Activated naive CD8-positive, alpha-beta T cell treated with anti-CD3 and anti-CD28 coated beads, Interleukin-2, amount 50 U/mL, for 24 hours (primary cell): ENCODE measurements around the gene CD79B.
"Not testable (repeated sequence)": the region's sequence is repeated elsewhere in the genome, so short reads cannot be mapped to it uniquely, and the experiment has no call there.

Experiments
- ATAC-seq: fragments of 150-1000 bp; cut with Tn5 transposase; one replicate; pipeline ENCODE4 v1.10.0; 2021
- DNase-seq: peaks from one replicate; pipeline ENCODE4 v3.0.0; 2021
- H3K27ac Mint-ChIP-seq: one replicate; pipeline ENCODE4 v1.8.0; 2021; ENCODE audit warnings: mild to moderate bottlenecking, mixed read lengths
- H3K27me3 Mint-ChIP-seq: one replicate; pipeline ENCODE4 v1.8.0; 2021; ENCODE audit warnings: mixed read lengths
- H3K36me3 Mint-ChIP-seq: one replicate; pipeline ENCODE4 v1.8.0; 2021; ENCODE audit warnings: low read depth, mixed read lengths
- H3K4me1 Mint-ChIP-seq: one replicate; pipeline ENCODE4 v1.8.0; 2021; ENCODE audit warnings: mixed read lengths
- H3K4me3 Mint-ChIP-seq: one replicate; pipeline ENCODE4 v1.8.0; 2021; ENCODE audit warnings: mild to moderate bottlenecking, moderate library complexity, mixed read lengths
- H3K9me3 Mint-ChIP-seq: one replicate; pipeline ENCODE4 v1.8.0; 2021; ENCODE audit warnings: mixed read lengths

Gene CD79B

GRCh38 chr17:63930951-63931575 is 1.1 kb downstream of the CD79B start:
- Mint-ChIP-seq H3K9me3 (no peaks in the 10 kb centered on the region), H3K4me3 (peak overlapping the region; percentile 92), H3K4me1 (peaks cover 29% of the 10 kb centered on the region), H3K27ac (peak overlapping the region; percentile 88), H3K27me3 (no peaks in the 10 kb centered on the region), H3K36me3 (peaks cover 2% of the 10 kb centered on the region)
- DNase-seq: peak; percentile 72
- ATAC-seq: peak; percentile 63

DNA sequence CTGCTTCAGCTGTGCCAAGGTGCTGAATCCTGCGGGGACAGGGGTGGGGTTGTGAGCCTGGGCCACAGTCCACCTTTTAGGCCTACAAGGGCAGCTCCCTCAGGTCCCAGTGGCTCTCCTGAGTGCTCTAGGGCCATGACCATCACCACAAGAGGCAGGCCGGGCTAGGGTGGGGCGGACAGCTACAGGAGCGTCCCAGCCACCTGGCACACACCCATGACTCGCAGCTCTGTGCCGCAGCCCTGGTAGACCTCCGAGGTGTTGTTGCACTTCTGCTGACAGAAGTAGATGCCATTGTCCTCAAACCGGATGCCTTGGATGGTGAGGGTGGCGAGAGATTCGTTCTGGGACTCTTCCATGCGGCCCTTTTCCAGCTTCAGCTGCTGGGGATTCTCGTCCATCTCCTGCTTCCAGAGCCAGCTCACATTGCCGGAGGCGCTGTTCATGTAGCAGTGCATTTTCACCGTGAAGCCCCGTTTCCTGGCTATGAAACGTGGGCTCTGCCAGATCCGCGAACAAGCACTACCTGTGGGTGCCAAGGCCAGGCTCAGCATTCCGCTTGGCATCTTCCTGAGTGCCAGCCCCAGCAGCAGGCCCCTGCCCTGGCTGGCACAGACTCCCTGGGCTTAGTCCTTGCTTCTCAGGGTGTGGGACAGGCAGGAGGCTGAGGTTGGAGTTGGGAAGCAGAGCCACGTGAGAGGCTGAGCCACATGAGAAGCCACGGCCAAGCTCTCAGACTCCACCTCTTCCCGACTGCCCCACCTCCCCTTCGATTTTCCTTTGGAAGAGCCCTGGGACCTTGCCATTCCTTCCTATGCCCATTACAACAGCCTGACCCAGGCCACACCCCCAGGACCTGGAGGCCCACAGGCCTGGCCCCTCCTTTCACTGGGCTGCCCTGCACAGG is 2.0 kb downstream of the CD79B start:
- ATAC-seq (no peak), DNase-seq (no peak)
- Mint-ChIP-seq H3K4me3 (peak overlapping the region; percentile 92), H3K4me1 (peaks cover 27% of the 10 kb centered on the region), H3K27ac (no peak overlapping the region), H3K27me3 (no peaks in the 10 kb centered on the region), H3K9me3 (no peaks in the 10 kb centered on the region), H3K36me3 (peaks cover 2% of the 10 kb centered on the region)

DNA sequence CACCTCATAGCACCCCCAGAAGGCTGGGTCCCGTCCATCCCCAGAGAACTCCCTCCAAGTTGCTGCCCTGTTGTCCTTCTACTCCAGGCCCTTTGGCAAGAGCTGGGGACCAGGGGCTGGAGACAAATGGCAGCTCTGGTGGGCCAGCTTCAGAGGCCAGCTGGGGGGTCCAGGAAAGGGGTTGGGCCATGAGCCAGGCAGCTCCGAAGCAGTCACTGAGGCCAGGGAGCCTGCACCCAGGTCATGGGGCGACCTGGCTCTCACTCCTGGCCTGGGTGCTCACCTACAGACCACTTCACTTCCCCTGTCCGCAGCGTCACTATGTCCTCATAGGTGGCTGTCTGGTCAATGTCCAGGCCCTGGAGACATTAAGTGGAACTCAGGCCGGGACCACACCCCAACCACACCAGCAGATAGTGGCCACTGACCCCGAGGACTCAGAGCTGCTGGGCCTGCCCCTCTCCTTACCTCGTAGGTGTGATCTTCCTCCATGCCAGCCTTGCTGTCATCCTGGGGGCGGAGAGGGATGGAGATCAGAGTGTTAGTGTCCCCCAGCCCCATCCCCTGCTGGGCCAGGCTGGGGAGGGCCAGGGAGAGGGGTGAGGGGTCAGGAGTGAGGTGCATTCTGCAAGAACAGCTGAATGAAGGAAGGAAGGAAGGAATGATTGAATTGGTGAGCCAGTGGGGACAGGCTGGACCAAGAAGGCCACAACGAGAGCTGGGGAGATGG is 3.0 kb downstream of the CD79B start:
- DNase-seq: no peak
- Mint-ChIP-seq H3K4me1 (peaks cover 27% of the 10 kb centered on the region), H3K4me3 (no peak overlapping the region), H3K9me3 (no peaks in the 10 kb centered on the region), H3K27me3 (no peaks in the 10 kb centered on the region), H3K36me3 (peaks cover 2% of the 10 kb centered on the region), H3K27ac (no peak overlapping the region)
- ATAC-seq: no peak

GRCh38 chr17:63928172-63928666 is 3.9 kb downstream of the CD79B start:
- Mint-ChIP-seq H3K4me3 (no peak overlapping the region), H3K36me3 (peaks cover 2% of the 10 kb centered on the region), H3K27ac (no peak overlapping the region), H3K9me3 (no peaks in the 10 kb centered on the region), H3K4me1 (peaks cover 25% of the 10 kb centered on the region), H3K27me3 (no peaks in the 10 kb centered on the region)
- no peak for DNase-seq
- ATAC-seq: no peak

GRCh38 chr17:63927464-63928171 is 4.5 kb downstream of the CD79B start:
- DNase-seq: no peak
- Mint-ChIP-seq H3K36me3 (peaks cover 2% of the 10 kb centered on the region), H3K27me3 (no peaks in the 10 kb centered on the region), H3K4me1 (peaks cover 20% of the 10 kb centered on the region), H3K27ac (no peak overlapping the region), H3K9me3 (no peaks in the 10 kb centered on the region), H3K4me3 (no peak overlapping the region)
- no peak for ATAC-seq

- Mint-ChIP-seq H3K4me1 (peaks cover 13% of the 10 kb centered on the region), H3K9me3 (no peaks in the 10 kb centered on the region), H3K36me3 (peaks cover 2% of the 10 kb centered on the region), H3K4me3 (no peak overlapping the region), H3K27me3 (no peaks in the 10 kb centered on the region), H3K27ac (no peak overlapping the region)
- DNase-seq: no peak
- no peak for ATAC-seq
Observed at GRCh38 chr17:63926164-63926563, 6.0 kb downstream of the CD79B start.

DNA sequence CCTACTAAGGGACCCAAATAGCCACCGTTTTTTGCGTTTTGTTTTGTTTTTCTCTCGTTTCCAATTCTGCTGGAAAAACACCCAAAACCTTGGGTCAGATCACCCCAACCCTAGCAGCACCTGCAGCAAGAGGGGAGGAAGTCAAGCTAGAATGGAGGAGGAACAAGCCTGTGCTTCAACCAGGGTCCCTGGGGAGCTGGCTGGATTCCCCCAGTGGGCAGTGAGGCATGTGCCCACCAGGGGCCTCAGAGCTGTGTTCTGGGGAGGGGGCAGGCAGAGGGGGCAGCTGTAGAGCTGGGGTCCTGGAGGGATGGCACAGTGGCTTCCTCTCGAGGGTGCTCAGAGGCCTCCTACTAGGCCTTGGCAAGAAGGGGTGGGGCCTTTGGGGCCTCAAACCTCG is 6.5 kb downstream of the CD79B start:
- H3K9me3 Mint-ChIP-seq: no peaks in the 10 kb centered on the region

GRCh38 chr17:63922402-63922801 is 9.7 kb downstream of the CD79B start:
- not testable (repeated sequence) for H3K4me3 Mint-ChIP-seq, H3K36me3 Mint-ChIP-seq, H3K9me3 Mint-ChIP-seq, H3K27me3 Mint-ChIP-seq, ATAC-seq, DNase-seq, H3K27ac Mint-ChIP-seq
- H3K4me1 Mint-ChIP-seq: peaks cover 18% of the 10 kb centered on the region

More for the DNA sequence above, 6.5 kb downstream of the CD79B start:
- no peak overlapping the region for H3K4me3 Mint-ChIP-seq
- DNase-seq: no peak
- H3K27ac Mint-ChIP-seq: peak overlapping the region; percentile 35
- peaks cover 2% of the 10 kb centered on the region for H3K36me3 Mint-ChIP-seq
- no peak for ATAC-seq
- H3K27me3 Mint-ChIP-seq: no peaks in the 10 kb centered on the region
- H3K4me1 Mint-ChIP-seq: peaks cover 10% of the 10 kb centered on the region

GRCh38 chr17:63920779-63921178 is 11.4 kb downstream of the CD79B start:
- H3K4me1 Mint-ChIP-seq: peaks cover 18% of the 10 kb centered on the region
- ATAC-seq, H3K36me3 Mint-ChIP-seq, H3K27me3 Mint-ChIP-seq, H3K4me3 Mint-ChIP-seq, H3K9me3 Mint-ChIP-seq, DNase-seq, H3K27ac Mint-ChIP-seq: not testable (repeated sequence)

GRCh38 chr17:63920050-63920449 is 12.1 kb downstream of the CD79B start:
- ATAC-seq, H3K27me3 Mint-ChIP-seq, H3K9me3 Mint-ChIP-seq, H3K36me3 Mint-ChIP-seq, H3K4me3 Mint-ChIP-seq, H3K27ac Mint-ChIP-seq, DNase-seq: not testable (repeated sequence)
- H3K4me1 Mint-ChIP-seq: peaks cover 18% of the 10 kb centered on the region

GRCh38 chr17:63919311-63919723 is 12.8 kb downstream of the CD79B start:
- peaks cover 19% of the 10 kb centered on the region for H3K4me1 Mint-ChIP-seq
- H3K27me3 Mint-ChIP-seq: no peaks in the 10 kb centered on the region
- no peaks in the 10 kb centered on the region for H3K36me3 Mint-ChIP-seq
- peak; percentile 88 for ATAC-seq
- no peaks in the 10 kb centered on the region for H3K9me3 Mint-ChIP-seq
- DNase-seq: peak; percentile 76
- H3K4me3 Mint-ChIP-seq: no peak overlapping the region
- no peak overlapping the region for H3K27ac Mint-ChIP-seq

DNA sequence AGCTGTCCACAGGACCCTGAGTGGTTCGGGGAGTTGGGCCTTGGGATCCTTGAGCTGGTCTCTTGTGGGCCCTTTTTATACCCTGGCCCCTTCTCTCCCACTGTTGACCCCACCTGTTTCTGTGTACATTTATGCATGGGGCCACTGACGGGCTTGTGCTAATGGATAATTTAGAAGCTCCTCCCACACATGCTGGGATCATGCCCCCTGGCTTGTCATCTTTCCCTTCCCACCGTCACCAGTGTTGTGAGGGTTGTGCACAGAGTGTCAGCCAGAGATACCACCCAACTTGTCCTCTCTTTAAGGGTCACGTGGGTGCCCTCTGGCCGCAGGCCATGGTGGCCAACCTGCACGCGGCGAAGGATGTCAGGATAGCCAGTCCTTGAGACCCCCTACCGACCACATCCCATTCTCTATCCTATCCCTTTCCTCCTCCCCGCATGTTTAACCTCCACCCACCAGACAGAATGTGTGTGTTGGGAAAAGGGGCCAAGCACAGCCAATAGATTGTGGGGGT is 13.3 kb downstream of the CD79B start, which contains the start of gene GH1:
Gene GH1, minus strand, starts transcription at position 51 of the 517 bp plus-strand sequence. CDS start 63 bp downstream, outside the sequence.
- ATAC-seq, H3K27ac Mint-ChIP-seq, H3K36me3 Mint-ChIP-seq, H3K27me3 Mint-ChIP-seq, H3K4me3 Mint-ChIP-seq, DNase-seq, H3K9me3 Mint-ChIP-seq: not testable (repeated sequence)
- peaks cover 19% of the 10 kb centered on the region for H3K4me1 Mint-ChIP-seq

- DNase-seq (no peak), ATAC-seq (no peak)
- no peaks in the 10 kb centered on the region for H3K36me3 Mint-ChIP-seq
- no peaks in the 10 kb centered on the region for H3K27me3 Mint-ChIP-seq
- no peaks in the 10 kb centered on the region for H3K9me3 Mint-ChIP-seq
- H3K4me1 Mint-ChIP-seq: peaks cover 19% of the 10 kb centered on the region
- no peak overlapping the region for H3K27ac Mint-ChIP-seq
- H3K4me3 Mint-ChIP-seq: no peak overlapping the region
Observed at GRCh38 chr17:63918305-63918704, 13.8 kb downstream of the CD79B start.

GRCh38 chr17:63917646-63918045 is 14.5 kb downstream of the CD79B start:
- Mint-ChIP-seq H3K9me3 (no peaks in the 10 kb centered on the region), H3K27ac (no peak overlapping the region), H3K36me3 (no peaks in the 10 kb centered on the region), H3K4me1 (peaks cover 22% of the 10 kb centered on the region), H3K4me3 (no peak overlapping the region), H3K27me3 (no peaks in the 10 kb centered on the region)
- DNase-seq (no peak), ATAC-seq (no peak)
